Kidney (tissue), 22 donors: ENCODE data around the gene GSTA5. TPM values are rescaled to one million over a fixed set of nuclear protein-coding genes. Genes with fewer than 3 reads are reported as not detected.

Experiments
- DNase-seq, 5 donors: peaks; one replicate each; pipeline ENCODE4 v3.0.0-alpha.2; 2013 to 2020
- FAIRE-seq: peaks from 2 replicates; lab custom pipeline; 2012; peaks lifted over from hg19 to GRCh38; lab: Jason Lieb, UNC
- H3K27ac ChIP-seq, 2 donors: one replicate each; pipeline ENCODE4 v1.7.0; 2013; ENCODE audit warnings: low read depth in 2 of 2, low read length in 2 of 2, inconsistent platforms in 1 of 2
- H3K27me3 ChIP-seq: one replicate; pipeline ENCODE4 v1.7.1; 2013; ENCODE audit warnings: low read length, inconsistent platforms; ENCODE audit not compliant: control insufficient read depth, insufficient read depth
- H3K36me3 ChIP-seq, 3 donors: one replicate each; pipeline versions ENCODE4 v1.7.0 to v1.7.1; 2013; ENCODE audit warnings: low read length in 3 of 3, control low read depth in 1 of 3, inconsistent platforms in 1 of 3; ENCODE audit not compliant: insufficient read depth in 3 of 3, control insufficient read depth in 2 of 3
- H3K4me1 ChIP-seq, 3 donors: one replicate each; pipeline versions ENCODE4 v1.7.0 to v1.7.1; 2013; ENCODE audit warnings: low read length in 3 of 3, inconsistent platforms in 1 of 3, low read depth in 1 of 3; ENCODE audit not compliant: control insufficient read depth in 2 of 3, insufficient read depth in 2 of 3
- H3K4me3 ChIP-seq, 3 donors: one replicate each; pipeline versions ENCODE4 v1.7.0 to v1.8.1; 2013; ENCODE audit warnings: low read length in 3 of 3, control low read depth in 1 of 3, inconsistent platforms in 1 of 3
- H3K9ac ChIP-seq, 3 donors: one replicate each; pipeline versions ENCODE4 v1.7.0 to v1.7.1; 2013; ENCODE audit warnings: low read length in 3 of 3, control low read depth in 1 of 3, inconsistent platforms in 1 of 3
- H3K9me3 ChIP-seq, 3 donors: one replicate each; pipeline versions ENCODE4 v1.7.0 to v1.7.1; 2013; ENCODE audit warnings: low read length in 3 of 3, control low read depth in 1 of 3, inconsistent platforms in 1 of 3; ENCODE audit not compliant: control insufficient read depth in 2 of 3, insufficient read depth in 1 of 3
- intact Hi-C: fragments of 100-400 bp; cut with DNase I; formaldehyde crosslinking; loops from one replicate; pipeline ENCODE4 v1.11.1; 2022
- long read RNA-seq, 10 donors: library from polyadenylated mRNA in 1 of 10; unstranded in 1 of 10; transcript quantifications; one replicate each; pipeline ENCODE4 v2.0.0 and lab custom pipeline, GENCODE V29; 2021 to 2026
- polyA plus RNA-seq: library from polyadenylated mRNA; stranded (reverse); fragments of 350-450 nt; fragmentation: Illumina TruSeq; extraction: RNeasy Lipid Tissue Mini Kit (QIAGEN cat#74804); gene quantifications from one replicate; pipeline ENCODE4 v1.2.3, GENCODE V29; 2014; ENCODE audit warnings: low read depth, low replicate concordance; ENCODE audit not compliant: insufficient read depth
- total RNA-seq: library from RNA; stranded (reverse); fragmentation: NEBNext Ultra II Directional; extraction: Animal tissue kit (Norgen Biotek cat#: 25700); gene quantifications from one replicate; pipeline ENCODE4 v1.2.1, GENCODE V29; 2021
- TF ChIP-seq, protein P1 (sequence below): IDR thresholded peaks from 3 replicates; pipeline ENCODE4 v1.5.1; 2012; ENCODE audit warnings: mild to moderate bottlenecking, moderate library complexity, borderline replicate concordance; ENCODE audit not compliant: insufficient read depth; ENCODE audit errors: extremely low read depth
- donor health status: control.
- donor health status: control.
- donor health status: control.
- donor health status: control.
- donor health status: control.
- donor health status: DM: yes; HTN: yes; CAD: no.
- donor health status: Normal renal cell carcinoma (clear cell type).

Gene GSTA5
- total RNA-seq (not detected), polyA plus RNA-seq (not detected)
- long read RNA-seq, donor 1: 0 reads
- long read RNA-seq, donor 2: 0 reads
- long read RNA-seq, donor 3: 0 reads
- long read RNA-seq, donor 4: 0 reads
- long read RNA-seq, donor 5: 0 reads
- long read RNA-seq, donor 6: 0 reads
- long read RNA-seq, donor 7: 0 reads
- long read RNA-seq, donor 8: 0 reads
- long read RNA-seq, donor 9: 0 reads
- long read RNA-seq, donor 10: 0 reads

GRCh38 chr6:52840763-52841585 is at the start of gene GSTA5:
GSTA5 (minus strand) TSS chr6:52840813.
- FAIRE-seq (no peak), DNase-seq (no peak)
- Histone ChIP-seq H3K4me1 (no peaks in the 10 kb centered on the region), H3K27ac (no peak within 1 kb of the TSS), H3K36me3 (no peaks in the 10 kb centered on the region), H3K4me3 (no peak within 1 kb of the TSS), H3K9ac (no peak within 1 kb of the TSS), H3K27me3 (no peaks in the 10 kb centered on the region), H3K9me3 (no peaks in the 10 kb centered on the region)
- TF ChIP-seq, protein P1, sequence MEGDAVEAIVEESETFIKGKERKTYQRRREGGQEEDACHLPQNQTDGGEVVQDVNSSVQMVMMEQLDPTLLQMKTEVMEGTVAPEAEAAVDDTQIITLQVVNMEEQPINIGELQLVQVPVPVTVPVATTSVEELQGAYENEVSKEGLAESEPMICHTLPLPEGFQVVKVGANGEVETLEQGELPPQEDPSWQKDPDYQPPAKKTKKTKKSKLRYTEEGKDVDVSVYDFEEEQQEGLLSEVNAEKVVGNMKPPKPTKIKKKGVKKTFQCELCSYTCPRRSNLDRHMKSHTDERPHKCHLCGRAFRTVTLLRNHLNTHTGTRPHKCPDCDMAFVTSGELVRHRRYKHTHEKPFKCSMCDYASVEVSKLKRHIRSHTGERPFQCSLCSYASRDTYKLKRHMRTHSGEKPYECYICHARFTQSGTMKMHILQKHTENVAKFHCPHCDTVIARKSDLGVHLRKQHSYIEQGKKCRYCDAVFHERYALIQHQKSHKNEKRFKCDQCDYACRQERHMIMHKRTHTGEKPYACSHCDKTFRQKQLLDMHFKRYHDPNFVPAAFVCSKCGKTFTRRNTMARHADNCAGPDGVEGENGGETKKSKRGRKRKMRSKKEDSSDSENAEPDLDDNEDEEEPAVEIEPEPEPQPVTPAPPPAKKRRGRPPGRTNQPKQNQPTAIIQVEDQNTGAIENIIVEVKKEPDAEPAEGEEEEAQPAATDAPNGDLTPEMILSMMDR: no peak
- intact Hi-C loops: no loop called here

DNA sequence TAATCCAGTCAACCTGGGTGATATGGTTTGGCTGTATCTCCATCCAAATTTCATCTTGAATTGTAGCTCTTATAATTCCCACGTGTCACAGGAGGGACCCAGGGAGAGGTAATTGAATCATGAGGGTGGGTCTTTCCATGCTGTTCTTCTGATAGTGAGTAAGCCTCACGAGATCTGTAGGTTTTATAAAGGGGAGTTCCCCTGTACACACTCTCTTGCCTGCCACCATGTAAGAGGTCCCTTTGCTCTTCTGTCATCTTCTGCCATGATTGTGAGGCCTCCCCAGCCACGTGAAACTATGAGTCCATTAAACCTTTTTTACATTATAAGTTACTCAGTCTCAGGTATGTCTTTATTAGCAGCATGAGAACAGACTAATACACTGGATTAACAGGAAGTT is 49.4 kb upstream of the GSTA5 start:
- Histone ChIP-seq H3K9me3 (no peaks in the 10 kb centered on the region), H3K4me1 (no peaks in the 10 kb centered on the region), H3K27me3 (no peaks in the 10 kb centered on the region), H3K4me3 (no peak overlapping the region), H3K27ac (no peak overlapping the region), H3K36me3 (no peaks in the 10 kb centered on the region), H3K9ac (no peak overlapping the region)
- DNase-seq: no peak
- intact Hi-C loops: no loop called here
- no peak for FAIRE-seq
- TF ChIP-seq, protein P1: no peak

DNA sequence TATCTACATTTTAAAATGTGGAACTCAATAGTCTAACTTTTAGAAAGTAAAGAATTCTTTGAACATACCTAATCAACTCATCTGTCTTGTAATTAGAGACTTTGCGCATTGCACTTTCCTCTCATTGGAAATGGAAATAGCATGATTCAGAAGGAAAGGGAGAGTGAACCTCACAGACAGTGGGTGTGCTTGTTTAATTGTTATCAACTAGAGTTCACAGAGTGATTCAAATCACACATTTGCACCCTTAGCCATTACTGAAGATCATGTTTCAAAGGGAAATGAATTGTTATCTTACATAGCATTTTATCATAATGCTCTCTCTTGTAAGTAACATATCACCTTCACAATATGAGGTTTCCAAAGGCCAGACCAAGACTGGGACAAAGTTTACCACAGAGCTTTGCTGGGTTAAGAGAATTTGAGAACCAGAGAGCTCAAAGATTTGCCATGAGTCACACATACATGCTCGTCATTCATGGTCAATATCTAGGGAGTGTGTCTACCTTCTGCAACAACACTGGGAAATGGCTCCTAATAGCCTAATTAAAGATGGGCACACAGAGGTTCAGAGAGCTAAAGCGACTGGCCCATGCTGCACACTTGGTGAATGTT is 47.4 kb upstream of the GSTA5 start:
- TF ChIP-seq, protein P1: no peak
- Histone ChIP-seq H3K4me1 (no peaks in the 10 kb centered on the region), H3K4me3 (no peak overlapping the region), H3K27me3 (no peaks in the 10 kb centered on the region), H3K36me3 (no peaks in the 10 kb centered on the region), H3K9ac (no peak overlapping the region), H3K27ac (no peak overlapping the region), H3K9me3 (no peaks in the 10 kb centered on the region)
- no peak for DNase-seq
- intact Hi-C loops: no loop called here
- no peak for FAIRE-seq
